ENCODE data around the gene ADIPOR1. TPM values are rescaled to one million over a fixed set of nuclear protein-coding genes. Genes with fewer than 3 reads are reported as not detected.

The ADIPOR1 gene
- total and polyA plus RNA-seq, 2 of the 4 experiments (the other 2 are of a cell fraction): 82.7 to 92.5 TPM

- H2BK5ac ChIP-seq (ENCODE audit: low read depth, low read length, poor library complexity, severe bottlenecking): no peak overlapping the region
Measured at GRCh38 chr1:202982715-202983430, 24.8 kb upstream of the ADIPOR1 start.

More at GRCh38 chr1:202982715-202983430, 24.8 kb upstream of the ADIPOR1 start:
- H2BK20ac ChIP-seq (ENCODE audit: low read depth, low read length): no peak overlapping the region
- no peak overlapping the region for H4K5ac ChIP-seq (ENCODE audit: low read depth, low read length)
- no peak overlapping the region for H2AK5ac ChIP-seq (ENCODE audit: low read depth, low read length)
- no peak overlapping the region for H2BK15ac ChIP-seq (ENCODE audit: low read depth, low read length)
- no peak overlapping the region for H3K23ac ChIP-seq (ENCODE audit: low read depth, low read length)
- H3K9me3 ChIP-seq (ENCODE audit: control insufficient read depth, insufficient read depth, low read length): no peaks in the 10 kb centered on the region
- TF ChIP-seq RAD21 (IDR thresholded peaks at IDR 0.05; ENCODE audit: low read length) (no peak), RCOR1 (IDR thresholded peaks at IDR 0.05; ENCODE audit: insufficient replicate concordance, low read length) (no peak), NFE2L2 (IDR thresholded peaks at IDR 0.05; ENCODE audit: low read depth, low read length) (no peak), POLR2A (IDR thresholded peaks at IDR 0.05; ENCODE audit: low read depth, low read length) (no peak), CHD1 (IDR thresholded peaks at IDR 0.05; ENCODE audit: low read depth, low read length) (no peak), CEBPB (IDR thresholded peaks at IDR 0.05; ENCODE audit: low read depth, low read length) (no peak), BHLHE40 (IDR thresholded peaks at IDR 0.05; ENCODE audit: low read depth, low read length) (no peak), FOS (IDR thresholded peaks at IDR 0.05; ENCODE audit: low read depth, low read length) (no peak), RFX5 (IDR thresholded peaks at IDR 0.05; ENCODE audit: low read depth, low read length) (no peak), MXI1 (IDR thresholded peaks at IDR 0.05; ENCODE audit: borderline replicate concordance, low read depth, low read length) (no peak)
- TF ChIP-seq, protein P1, sequence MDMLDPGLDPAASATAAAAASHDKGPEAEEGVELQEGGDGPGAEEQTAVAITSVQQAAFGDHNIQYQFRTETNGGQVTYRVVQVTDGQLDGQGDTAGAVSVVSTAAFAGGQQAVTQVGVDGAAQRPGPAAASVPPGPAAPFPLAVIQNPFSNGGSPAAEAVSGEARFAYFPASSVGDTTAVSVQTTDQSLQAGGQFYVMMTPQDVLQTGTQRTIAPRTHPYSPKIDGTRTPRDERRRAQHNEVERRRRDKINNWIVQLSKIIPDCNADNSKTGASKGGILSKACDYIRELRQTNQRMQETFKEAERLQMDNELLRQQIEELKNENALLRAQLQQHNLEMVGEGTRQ (IDR thresholded peaks at IDR 0.05; ENCODE audit: low read depth, low read length): no peak
- TF ChIP-seq, protein P2, sequence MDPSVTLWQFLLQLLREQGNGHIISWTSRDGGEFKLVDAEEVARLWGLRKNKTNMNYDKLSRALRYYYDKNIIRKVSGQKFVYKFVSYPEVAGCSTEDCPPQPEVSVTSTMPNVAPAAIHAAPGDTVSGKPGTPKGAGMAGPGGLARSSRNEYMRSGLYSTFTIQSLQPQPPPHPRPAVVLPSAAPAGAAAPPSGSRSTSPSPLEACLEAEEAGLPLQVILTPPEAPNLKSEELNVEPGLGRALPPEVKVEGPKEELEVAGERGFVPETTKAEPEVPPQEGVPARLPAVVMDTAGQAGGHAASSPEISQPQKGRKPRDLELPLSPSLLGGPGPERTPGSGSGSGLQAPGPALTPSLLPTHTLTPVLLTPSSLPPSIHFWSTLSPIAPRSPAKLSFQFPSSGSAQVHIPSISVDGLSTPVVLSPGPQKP (IDR thresholded peaks at IDR 0.05; ENCODE audit: borderline replicate concordance, low read depth, low read length): no peak
- TF ChIP-seq, protein P3, sequence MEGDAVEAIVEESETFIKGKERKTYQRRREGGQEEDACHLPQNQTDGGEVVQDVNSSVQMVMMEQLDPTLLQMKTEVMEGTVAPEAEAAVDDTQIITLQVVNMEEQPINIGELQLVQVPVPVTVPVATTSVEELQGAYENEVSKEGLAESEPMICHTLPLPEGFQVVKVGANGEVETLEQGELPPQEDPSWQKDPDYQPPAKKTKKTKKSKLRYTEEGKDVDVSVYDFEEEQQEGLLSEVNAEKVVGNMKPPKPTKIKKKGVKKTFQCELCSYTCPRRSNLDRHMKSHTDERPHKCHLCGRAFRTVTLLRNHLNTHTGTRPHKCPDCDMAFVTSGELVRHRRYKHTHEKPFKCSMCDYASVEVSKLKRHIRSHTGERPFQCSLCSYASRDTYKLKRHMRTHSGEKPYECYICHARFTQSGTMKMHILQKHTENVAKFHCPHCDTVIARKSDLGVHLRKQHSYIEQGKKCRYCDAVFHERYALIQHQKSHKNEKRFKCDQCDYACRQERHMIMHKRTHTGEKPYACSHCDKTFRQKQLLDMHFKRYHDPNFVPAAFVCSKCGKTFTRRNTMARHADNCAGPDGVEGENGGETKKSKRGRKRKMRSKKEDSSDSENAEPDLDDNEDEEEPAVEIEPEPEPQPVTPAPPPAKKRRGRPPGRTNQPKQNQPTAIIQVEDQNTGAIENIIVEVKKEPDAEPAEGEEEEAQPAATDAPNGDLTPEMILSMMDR (conservative IDR thresholded peaks at IDR 0.05; ENCODE audit: low read depth, low read length): no peak
- no peak overlapping the region for H3K14ac ChIP-seq (replicated peaks; ENCODE audit: low read depth, low read length)
- no peak overlapping the region for H3K18ac ChIP-seq (ENCODE audit: low read depth, low read length)
- H2BK120ac ChIP-seq (ENCODE audit: low read depth, low read length): no peak overlapping the region
- in situ Hi-C loops (cut with MboI; ENCODE audit: low sequenced_read_pairs) (no loop called here), intact Hi-C loops (cut with micrococcal nuclease) (no loop called here), dilution Hi-C loops (cut with HindIII; ENCODE audit: low sequenced_read_pairs, unreplicated experiment) (no loop called here)
- ChIA-PET CTCF (no interaction called here), POLR2A (ENCODE audit: unreplicated experiment) (no interaction called here)
- H4K8ac ChIP-seq (ENCODE audit: low read depth in 2 of 2, low read length in 2 of 2): no peak overlapping the region
- H3K4me1 ChIP-seq (ENCODE audit: control insufficient read depth, insufficient read depth, low read length): no peaks in the 10 kb centered on the region
- ATAC-seq (ENCODE audit: low read depth): no peak
- no peaks in the 10 kb centered on the region; the same call in 1 of the 2 replicates for H3K9me1 ChIP-seq (ENCODE audit: insufficient read depth, low read length)
- no peak overlapping the region for H3K9ac ChIP-seq (ENCODE audit: low read depth, low read length)
- no peaks in the 10 kb centered on the region for H3K79me1 ChIP-seq (ENCODE audit: low read depth in 1 of 2, low read length in 2 of 2)
- H3K36me3 ChIP-seq (ENCODE audit: control insufficient read depth, insufficient read depth, low read length): no peaks in the 10 kb centered on the region
- no peak overlapping the region for H4K91ac ChIP-seq (ENCODE audit: insufficient read depth, low read depth, low read length)
- no peak overlapping the region for H2AFZ ChIP-seq (replicated peaks; ENCODE audit: low read length, poor library complexity)
- H3K56ac ChIP-seq (ENCODE audit: extremely low read depth, insufficient read depth, low read length): no peak overlapping the region
- BruUV-seq (replicated peaks): no TSS peak
- no peak overlapping the region for H3K4me2 ChIP-seq (ENCODE audit: low read depth, low read length)
- no peak overlapping the region for H3K4me3 ChIP-seq (ENCODE audit: insufficient read depth, low read depth, low read length)
- H3K4ac ChIP-seq (ENCODE audit: low read depth, low read length): no peak overlapping the region
- H3K27me3 ChIP-seq (ENCODE audit: control insufficient read depth, insufficient read depth, low read length): peaks cover 34% of the 10 kb centered on the region
- no CpG with 5 or more reads among the region's 3 CpGs for WGBS, 2 experiments (ENCODE audit: extremely low coverage in 2 of 2, insufficient read length in 1 of 2)
- H3K27ac ChIP-seq (ENCODE audit: insufficient read depth, low read length): no peak overlapping the region
- DNase-seq: no peak
- no peak overlapping the region for H2AK9ac ChIP-seq (replicated peaks; ENCODE audit: low read depth, low read length, poor library complexity)
- no peaks in the 10 kb centered on the region for H4K20me1 ChIP-seq (ENCODE audit: insufficient read depth, low read length)

Data from IMR-90 (cell line).